Stimulated activated CD4-positive, alpha-beta T cell treated with anti-CD3 and anti-CD28 coated beads, Interleukin-1b, Interleukin-23, amount 100 ng/mL, for 4 hours (primary cell): ENCODE measurements around the gene PLK3.
A peak's percentile ranks its signal among the peaks of the same experiment; 100 is the strongest.
"Not testable (repeated sequence)": the region's sequence is repeated elsewhere in the genome, so short reads cannot be mapped to it uniquely, and the experiment has no call there.

ENCODE experiments used
- DNase-seq, 2 donors: peaks; one replicate each; pipeline ENCODE4 v3.0.0-alpha.2; 2020; ENCODE audit warnings: low read depth in 2 of 2

The PLK3 gene

DNA sequence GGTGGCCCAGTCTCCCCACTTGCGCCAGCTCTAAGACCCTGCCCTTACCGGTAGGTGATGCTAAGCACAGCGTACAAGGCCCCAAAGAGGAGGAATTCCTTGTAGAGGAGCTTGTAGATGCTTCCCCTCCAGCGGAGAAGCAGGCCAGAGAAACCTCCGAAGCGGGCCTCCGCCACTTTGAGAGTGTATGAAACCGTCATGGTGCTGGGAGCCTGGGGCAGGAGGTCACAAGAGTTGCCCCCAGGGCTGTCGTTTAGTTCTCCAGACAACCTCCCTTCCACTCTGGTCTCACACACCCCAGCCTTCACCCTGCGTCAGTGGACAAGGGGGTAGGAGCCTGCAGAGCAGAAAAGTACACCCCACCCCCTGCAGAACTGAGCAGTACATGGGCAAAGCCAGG, 12.7 kb upstream of the PLK3 start:
- no peak for DNase-seq

DNA sequence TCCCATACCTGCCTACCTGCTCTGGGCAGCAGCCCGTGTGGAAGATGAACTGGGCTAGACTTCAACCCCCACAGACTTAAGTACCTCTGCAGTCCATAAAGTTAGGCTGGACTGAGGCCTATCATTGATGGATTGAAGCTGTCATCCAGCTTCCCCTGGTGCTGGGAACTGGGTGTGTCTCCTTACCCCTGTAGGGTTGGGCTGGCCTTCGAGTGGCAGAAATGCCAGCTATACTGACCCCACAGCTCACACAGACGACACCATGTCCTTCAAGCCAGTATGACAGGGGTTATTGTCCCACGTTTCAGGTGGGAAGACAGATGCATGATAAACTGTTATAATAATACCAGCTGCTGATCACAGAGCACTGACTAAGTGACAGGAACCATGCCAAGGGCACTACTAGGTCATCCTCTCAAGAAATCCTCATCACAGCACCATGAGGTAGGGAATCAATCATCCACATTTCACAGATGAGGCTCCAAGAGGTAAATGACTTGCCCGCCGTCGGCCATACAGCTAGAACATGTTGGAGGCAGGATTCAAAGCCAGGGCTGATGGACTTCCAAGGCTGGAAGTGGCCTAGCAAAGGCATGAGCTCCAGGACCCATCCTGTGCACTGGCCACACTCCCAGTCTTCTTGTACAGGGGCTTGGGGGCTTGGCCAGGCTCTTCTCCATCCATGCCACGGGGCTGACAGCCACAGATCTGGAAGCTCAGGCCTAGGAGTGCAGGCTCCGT, 11.9 kb upstream of the PLK3 start, which contains the start of gene BEST4:
Gene BEST4, minus strand, starts transcription at position 51 of the 741 bp plus-strand sequence. CDS start 465 bp downstream, outside the sequence.
- DNase-seq = no peak

- no peak for DNase-seq
Observed at GRCh38 chr1:44790968-44791801, 9.0 kb upstream of the PLK3 start.

DNA sequence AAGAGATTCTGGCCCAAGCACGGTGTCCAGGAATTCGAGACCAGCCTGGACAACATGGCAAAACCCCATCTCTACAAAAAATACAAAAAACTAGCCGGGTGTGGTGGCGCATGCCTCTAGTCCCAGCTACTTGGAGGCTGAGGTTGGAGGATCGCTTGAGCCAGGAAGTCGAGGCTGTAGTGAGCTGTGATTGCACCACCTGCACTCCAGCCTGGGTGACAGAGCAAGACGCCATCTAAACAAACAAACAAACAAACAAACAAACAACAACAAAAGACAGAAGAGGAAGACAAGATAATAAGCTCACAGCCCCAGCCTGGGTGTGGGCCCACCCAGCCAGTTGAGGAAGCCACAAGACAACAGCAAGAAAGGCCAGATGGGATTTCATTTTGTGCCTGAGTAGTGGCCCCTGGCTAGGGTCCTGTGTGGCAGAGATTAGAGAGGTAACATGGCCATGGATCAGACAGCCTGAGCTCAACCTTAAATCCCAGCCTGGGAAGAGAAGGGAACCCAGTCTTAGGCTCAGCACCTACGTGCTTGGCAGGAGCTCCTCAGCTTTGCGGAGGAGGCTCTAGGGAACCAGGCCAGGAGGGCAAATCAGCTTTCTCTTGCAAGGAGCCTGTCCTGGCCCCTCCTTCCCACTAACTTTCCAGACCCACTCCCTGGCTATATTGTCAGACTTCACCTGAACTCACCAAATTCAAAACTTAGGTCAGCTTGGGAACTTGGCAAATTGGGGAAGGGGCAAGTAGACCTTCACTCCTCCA, 7.3 kb upstream of the PLK3 start:
- no peak for DNase-seq

DNA sequence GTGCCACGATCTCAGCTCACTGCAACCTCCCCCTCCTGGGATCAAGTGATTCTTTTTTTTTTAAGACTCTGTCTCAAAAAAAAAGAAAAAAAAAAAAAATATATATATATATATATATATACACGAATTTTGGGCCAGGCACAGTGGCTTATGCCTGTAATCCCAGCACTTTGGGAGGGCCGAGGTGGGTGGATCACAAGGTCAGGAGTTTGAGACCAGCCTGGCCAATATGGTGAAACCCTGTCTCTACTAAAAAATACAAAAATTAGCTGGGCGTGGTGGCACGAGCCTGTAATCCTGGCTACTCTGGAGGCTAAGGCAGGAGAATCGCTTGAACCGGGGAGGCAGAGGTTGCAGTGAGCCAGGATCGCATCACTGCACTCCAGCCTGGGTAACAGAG, 2.3 kb upstream of the PLK3 start:
- DNase-seq = not testable (repeated sequence)

GRCh38 chr1:44798481-44799365, 1.5 kb upstream of the PLK3 start:
- no peak for DNase-seq

DNA sequence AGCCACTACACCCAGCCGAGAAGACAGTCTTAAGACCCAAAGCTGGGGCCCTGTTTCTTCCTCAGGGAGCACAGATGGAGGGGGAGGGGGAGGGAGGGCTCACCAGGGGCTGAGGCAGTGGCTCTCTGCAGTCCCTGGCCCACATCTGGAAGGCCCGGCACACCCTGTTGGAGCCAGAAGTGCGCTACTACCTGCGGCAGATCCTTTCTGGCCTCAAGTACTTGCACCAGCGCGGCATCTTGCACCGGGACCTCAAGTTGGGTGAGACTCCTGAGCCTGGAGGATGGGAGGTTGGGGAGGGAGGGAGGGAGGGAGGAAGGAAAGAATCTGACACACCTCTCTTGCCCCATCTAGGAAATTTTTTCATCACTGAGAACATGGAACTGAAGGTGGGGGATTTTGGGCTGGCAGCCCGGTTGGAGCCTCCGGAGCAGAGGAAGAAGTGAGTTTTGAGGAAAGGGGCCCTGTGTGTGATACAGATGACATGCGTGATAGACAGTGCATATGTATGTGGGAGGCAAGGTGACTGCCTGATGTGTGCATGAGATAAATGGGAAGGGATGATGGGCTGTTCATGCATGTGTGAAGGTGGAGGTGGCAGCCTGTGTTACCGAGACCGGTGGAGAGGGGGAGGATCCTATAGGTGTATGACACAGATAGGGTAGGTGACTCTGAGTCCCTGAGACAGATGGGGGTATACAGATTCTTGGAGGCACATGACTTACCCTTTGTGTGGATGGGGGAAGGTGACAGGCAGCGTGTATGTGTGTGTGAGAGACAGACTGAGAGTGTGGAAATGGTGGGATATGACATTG, 1.5 kb downstream of the PLK3 start:
- DNase-seq = peak; percentile 31 to 38

DNA sequence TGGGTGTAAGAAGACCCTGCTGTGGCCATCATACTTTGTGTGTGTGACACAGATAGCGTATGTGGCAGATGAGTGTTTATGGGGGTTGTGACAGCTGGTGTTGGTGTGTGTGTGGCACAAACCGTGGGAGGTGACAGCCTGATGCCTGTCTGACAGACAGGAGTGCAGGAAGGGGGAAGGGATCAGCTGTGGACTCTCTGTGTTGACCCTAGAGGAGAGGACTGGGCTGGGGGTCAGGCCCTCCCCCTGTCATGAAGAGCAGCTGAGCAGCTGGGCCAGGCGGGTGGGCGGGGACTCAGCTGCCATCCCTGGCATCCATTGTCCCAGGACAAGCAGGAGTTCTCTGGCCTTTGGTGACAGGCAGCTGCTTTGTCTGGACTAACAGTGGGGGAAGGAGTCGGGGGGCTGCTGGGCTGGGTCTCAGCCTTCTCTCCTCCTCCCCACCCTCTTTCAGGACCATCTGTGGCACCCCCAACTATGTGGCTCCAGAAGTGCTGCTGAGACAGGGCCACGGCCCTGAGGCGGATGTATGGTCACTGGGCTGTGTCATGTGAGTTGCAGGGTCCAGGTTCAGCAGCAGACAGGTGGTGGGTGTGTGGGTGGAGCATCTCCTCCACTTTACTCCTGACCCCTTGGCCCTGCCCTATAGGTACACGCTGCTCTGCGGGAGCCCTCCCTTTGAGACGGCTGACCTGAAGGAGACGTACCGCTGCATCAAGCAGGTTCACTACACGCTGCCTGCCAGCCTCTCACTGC, 2.3 kb downstream of the PLK3 start:
- no peak for DNase-seq

DNA sequence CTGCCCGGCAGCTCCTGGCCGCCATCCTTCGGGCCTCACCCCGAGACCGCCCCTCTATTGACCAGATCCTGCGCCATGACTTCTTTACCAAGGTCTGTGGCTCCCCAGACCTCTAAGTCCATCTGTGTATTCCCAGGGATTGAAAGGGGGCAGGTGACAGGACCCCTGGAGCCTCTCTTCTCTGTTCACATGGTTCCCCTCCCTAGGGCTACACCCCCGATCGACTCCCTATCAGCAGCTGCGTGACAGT, 2.8 kb downstream of the PLK3 start:
- DNase-seq = no peak

DNA sequence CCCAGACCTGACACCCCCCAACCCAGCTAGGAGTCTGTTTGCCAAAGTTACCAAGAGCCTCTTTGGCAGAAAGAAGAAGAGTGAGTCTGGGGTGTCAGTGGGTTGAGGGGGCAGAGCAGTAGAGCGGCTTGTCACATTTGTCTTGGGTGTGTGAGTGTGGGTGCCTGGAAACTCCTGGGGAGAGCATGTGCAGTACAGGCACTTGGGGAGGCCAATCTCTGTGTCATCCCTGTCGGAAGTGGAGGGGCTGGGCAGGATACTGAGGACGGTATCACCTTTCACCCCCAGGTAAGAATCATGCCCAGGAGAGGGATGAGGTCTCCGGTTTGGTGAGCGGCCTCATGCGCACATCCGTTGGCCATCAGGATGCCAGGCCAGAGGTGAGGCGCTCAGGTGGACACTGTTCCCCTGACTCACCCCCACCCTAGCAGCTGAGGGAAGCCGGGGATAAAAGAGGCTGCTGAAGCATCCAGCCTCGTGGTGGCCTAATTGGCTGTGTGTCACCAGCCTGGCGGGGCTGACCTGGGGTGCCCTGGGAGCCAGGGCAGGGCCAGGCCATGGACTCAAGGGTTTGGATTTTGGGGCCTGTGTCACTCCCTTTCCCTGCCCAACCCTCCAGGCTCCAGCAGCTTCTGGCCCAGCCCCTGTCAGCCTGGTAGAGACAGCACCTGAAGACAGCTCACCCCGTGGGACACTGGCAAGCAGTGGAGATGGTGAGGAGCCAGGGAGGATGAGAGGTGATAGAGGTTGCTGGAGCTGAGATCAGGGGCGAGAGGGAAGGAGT, 3.3 kb downstream of the PLK3 start:
- DNase-seq = no peak

- DNase-seq = no peak
Observed at GRCh38 chr1:44805311-44806024, 5.3 kb downstream of the PLK3 start.

GRCh38 chr1:44806025-44806703, 6.0 kb downstream of the PLK3 start:
- no peak for DNase-seq

DNA sequence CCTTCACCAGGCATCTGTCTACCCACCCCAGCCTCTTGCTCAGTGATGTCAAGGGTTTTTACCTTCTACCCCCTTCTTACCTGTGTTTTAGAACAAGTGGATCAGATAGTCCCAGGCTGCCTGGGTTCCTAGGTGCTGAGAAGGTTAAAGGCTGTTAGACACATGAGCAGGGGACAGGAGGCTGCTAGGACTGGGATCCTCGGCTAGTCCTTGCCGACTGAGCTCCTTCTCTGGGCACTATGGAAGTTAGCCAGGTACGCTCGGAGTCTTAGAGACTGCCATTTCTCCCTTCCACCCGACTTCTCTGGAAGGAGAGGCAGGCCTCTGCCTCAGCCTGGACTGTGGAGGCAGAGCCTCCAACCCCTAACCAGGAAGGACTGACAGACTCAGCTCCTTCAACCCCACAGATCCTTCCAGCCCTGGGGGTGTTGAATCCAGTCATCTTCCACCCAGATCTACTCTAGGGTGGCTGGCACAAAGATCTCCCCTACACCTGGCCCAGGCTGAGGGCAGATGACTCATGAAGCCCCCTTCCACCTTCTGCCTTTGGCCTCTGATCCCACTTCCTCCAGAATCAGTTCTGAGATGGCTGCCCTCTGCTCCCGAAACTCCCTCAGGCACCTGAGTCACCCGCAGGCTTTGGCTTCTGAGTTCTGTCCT, 6.7 kb downstream of the PLK3 start, which contains the start of gene DYNLT4:
Gene DYNLT4, minus strand, starts transcription at position 648 of the 660 bp plus-strand sequence. CDS start 683 bp downstream, outside the sequence.
- DNase-seq = no peak

GRCh38 chr1:44807364-44808062, 7.3 kb downstream of the PLK3 start:
- DNase-seq = peak; percentile 70 to 77

- peak; percentile 67 to 69 for DNase-seq
Observed at GRCh38 chr1:44808063-44808937, 8.1 kb downstream of the PLK3 start, which contains the start of gene BTBD19. Gene BTBD19 (plus strand): TSS chr1:44808523. CDS start chr1:44808821, 298 bp downstream.
